ENCODE measurements around the gene DEFB121.

- TF ChIP-seq CTCF (IDR thresholded peaks at IDR 0.05; ENCODE audit: insufficient read depth, low read length) (no peak), POLR2AphosphoS5 (IDR thresholded peaks at IDR 0.05; ENCODE audit: low read depth) (no peak), GABPA (IDR thresholded peaks at IDR 0.05; ENCODE audit: low read depth) (no peak), REST (IDR thresholded peaks at IDR 0.05; ENCODE audit: insufficient replicate concordance, low read depth) (no peak)
These were observed 34.1 kb upstream of the DEFB121 start, which contains the start of gene DEFB123 for GRCh38 chr20:31440012-31440659.
